CD14-positive monocyte (primary cell): ENCODE measurements around the gene DBNDD1. TPM values are rescaled to one million over a fixed set of nuclear protein-coding genes. Genes with fewer than 3 reads are reported as not detected.

ENCODE experiments used
- DNase-seq, 3 donors: peaks; one replicate each; pipeline ENCODE4 v3.0.0-alpha.2; 2011 to 2022
- H2AFZ ChIP-seq: 2 replicates; pipeline ENCODE4 v1.6.0; 2012; ENCODE audit warnings: mild to moderate bottlenecking, low read depth, low read length, inconsistent platforms; ENCODE audit not compliant: insufficient read depth, poor library complexity, severe bottlenecking
- H3K27ac ChIP-seq, 2 donors: 1 replicate in 1 of 2; 2 replicates in 1 of 2; pipeline ENCODE4 v1.5.1; 2012 to 2013; ENCODE audit warnings: low read length in 2 of 2, control low read depth in 1 of 2, inconsistent platforms in 1 of 2, low read depth in 1 of 2, mild to moderate bottlenecking in 1 of 2
- H3K27me3 ChIP-seq, 2 donors: one replicate each; pipeline versions ENCODE4 v1.6.0 to v1.6.1; 2011 to 2013; ENCODE audit warnings: low read length in 2 of 2; ENCODE audit not compliant: control insufficient read depth in 2 of 2, insufficient read depth in 2 of 2
- H3K36me3 ChIP-seq, 2 donors: replicated peaks in 1 of 2; 1 replicate in 1 of 2; 2 replicates in 1 of 2; pipeline versions ENCODE4 v1.5.1 to v1.6.1; 2012 to 2013; ENCODE audit warnings: low read length in 2 of 2, control low read depth in 1 of 2, inconsistent platforms in 1 of 2, mild to moderate bottlenecking in 1 of 2; ENCODE audit not compliant: insufficient read depth in 2 of 2, control insufficient read depth in 1 of 2
- H3K4me1 ChIP-seq, 2 donors: 1 replicate in 1 of 2; 2 replicates in 1 of 2; pipeline versions ENCODE4 v1.5.1 to v1.6.1; 2012 to 2013; ENCODE audit warnings: low read length in 2 of 2, control low read depth in 1 of 2, inconsistent platforms in 1 of 2, mild to moderate bottlenecking in 1 of 2, moderate library complexity in 1 of 2; ENCODE audit not compliant: insufficient read depth in 2 of 2, control insufficient read depth in 1 of 2
- H3K4me2 ChIP-seq: replicated peaks from 2 replicates; pipeline ENCODE3; 2012; ENCODE audit warnings: low read length, moderate library complexity, mild to moderate bottlenecking; ENCODE audit not compliant: poor library complexity, severe bottlenecking; ENCODE audit errors: extremely low read depth
- H3K4me3 ChIP-seq, 3 experiments: fragments of 200-600 bp in 1 of 3; sonication (generic) in 1 of 3; replicated peaks in 1 of 3; 1 replicate in 2 of 3; 2 replicates in 1 of 3; pipeline ENCODE4 v1.5.1; 2011 to 2013; ENCODE audit warnings: low read length in 3 of 3, mild to moderate bottlenecking in 3 of 3, control low read depth in 2 of 3, low read depth in 2 of 3, inconsistent platforms in 1 of 3, moderate library complexity in 1 of 3
- H3K79me2 ChIP-seq: 2 replicates; pipeline ENCODE4 v1.6.0; 2012; ENCODE audit warnings: mild to moderate bottlenecking, control low read depth, inconsistent platforms, low read length, moderate library complexity; ENCODE audit not compliant: insufficient read depth
- H3K9ac ChIP-seq: 2 replicates; pipeline ENCODE4 v1.6.0; 2017; ENCODE audit warnings: low read length, mild to moderate bottlenecking; ENCODE audit not compliant: insufficient read depth, poor library complexity, severe bottlenecking
- H3K9me3 ChIP-seq, 2 donors: replicated peaks in 1 of 2; 1 replicate in 1 of 2; 2 replicates in 1 of 2; pipeline versions ENCODE4 v1.5.1 to v1.6.1; 2012 to 2013; ENCODE audit warnings: low read length in 2 of 2, control low read depth in 1 of 2; ENCODE audit not compliant: control insufficient read depth in 1 of 2, insufficient read depth in 1 of 2
- H4K20me1 ChIP-seq: 2 replicates; pipeline ENCODE4 v1.6.0; 2012; ENCODE audit warnings: mild to moderate bottlenecking, low read length, control low read depth, moderate library complexity; ENCODE audit not compliant: insufficient read depth
- H3K27ac Mint-ChIP-seq, 7 donors: one replicate each; pipeline ENCODE4 v1.8.0; 2020; ENCODE audit warnings: mild to moderate bottlenecking in 7 of 7, mixed read lengths in 7 of 7, moderate library complexity in 6 of 7, inconsistent platforms in 2 of 7
- H3K27me3 Mint-ChIP-seq, 3 donors: one replicate each; pipeline ENCODE4 v1.8.0; 2021 to 2022; ENCODE audit warnings: low read depth in 3 of 3, mild to moderate bottlenecking in 3 of 3, mixed read lengths in 3 of 3, moderate library complexity in 3 of 3, inconsistent platforms in 1 of 3
- H3K36me3 Mint-ChIP-seq, 2 donors: one replicate each; pipeline ENCODE4 v1.8.0; 2020; ENCODE audit warnings: mixed read lengths in 2 of 2, inconsistent platforms in 1 of 2, mild to moderate bottlenecking in 1 of 2
- H3K4me1 Mint-ChIP-seq: one replicate; pipeline ENCODE4 v1.8.0; 2020; ENCODE audit warnings: mild to moderate bottlenecking, mixed read lengths
- H3K4me3 Mint-ChIP-seq, 2 donors: one replicate each; pipeline ENCODE4 v1.8.0; 2020; ENCODE audit warnings: mild to moderate bottlenecking in 2 of 2, mixed read lengths in 2 of 2, moderate library complexity in 1 of 2
- H3K9me3 Mint-ChIP-seq, 7 donors: one replicate each; pipeline ENCODE4 v1.8.0; 2020 to 2022; ENCODE audit warnings: mixed read lengths in 7 of 7, mild to moderate bottlenecking in 6 of 7, moderate library complexity in 6 of 7, inconsistent platforms in 2 of 7
- whole genome bisulfite sequencing: methylation state at CpG from one replicate; pipeline ENCODE4 v1.1.5; 2013; ENCODE audit warnings: missing lambda C conversion rate; ENCODE audit not compliant: insufficient coverage; 5-methylcytosine and 5-hydroxymethylcytosine counted together
- intact Hi-C, 2 donors: fragments of 100-400 bp; cut with micrococcal nuclease; formaldehyde crosslinking; loops; one replicate each; pipeline versions ENCODE4 v1.15.0 to v1.15.1; 2023
- polyA plus RNA-seq, 3 donors: library from polyadenylated mRNA; depleted of rRNA in 1 of 3; unstranded in 2 of 3; stranded (reverse) in 1 of 3; fragments of 300-500 nt in 2 of 3; fragments of >200 nt in 1 of 3; fragmentation: Illumina TruSeq in 2 of 3; gene quantifications; 1 replicate in 2 of 3; 2 replicates in 1 of 3; pipeline ENCODE4 v1.2.3, GENCODE V29; 2012 to 2021
- TF ChIP-seq, protein P1 (sequence below): fragments of 200-600 bp; IDR thresholded peaks from one replicate; pipeline ENCODE4 v1.8.0; 2022; ENCODE audit warnings: antibody characterized with exemption, mild to moderate bottlenecking

The DBNDD1 gene
- polyA plus RNA-seq, 3 donors, result 0.07 TPM; not detected in 2

DNA sequence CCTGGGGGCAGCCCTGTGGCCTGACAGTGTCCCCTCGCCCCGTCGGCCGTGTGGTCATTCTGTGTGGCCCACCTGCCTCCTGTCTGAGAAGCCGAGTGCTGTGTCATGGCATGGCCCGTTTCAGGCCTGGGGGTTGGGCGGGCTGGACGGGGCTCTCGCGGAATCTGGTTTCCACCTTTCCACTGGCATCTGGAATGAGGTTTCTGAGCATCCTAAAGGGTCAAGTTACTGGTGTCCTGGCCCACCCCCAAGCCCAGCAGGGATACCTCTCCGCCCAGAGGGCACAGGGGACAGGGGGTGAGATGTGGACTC, 7.8 kb downstream of the DBNDD1 start:
- H3K4me1 ChIP-seq, result peaks cover 4 to 7% of the 10 kb centered on the region in 2 donors
- no peak overlapping the region for H3K4me3 ChIP-seq
- DNase-seq, result no peak
- H3K9ac ChIP-seq, result no peak overlapping the region
- Mint-ChIP-seq H3K9me3 (no peaks in the 10 kb centered on the region), H3K4me1 (peaks cover 8% of the 10 kb centered on the region), H3K4me3 (no peak overlapping the region), H3K27ac (no peak overlapping the region), H3K36me3 (no peaks in the 10 kb centered on the region), H3K27me3 (peaks cover 29 to 46% (median 30%) of the 10 kb centered on the region in 3 donors)
- H2AFZ ChIP-seq, result no peak overlapping the region
- no peaks in the 10 kb centered on the region for H3K9me3 ChIP-seq
- H3K4me2 ChIP-seq, result no peak overlapping the region
- no peaks in the 10 kb centered on the region for H3K36me3 ChIP-seq
- WGBS, result 74% methylated on average over 8 of the region's 11 CpGs
- intact Hi-C loops, result no loop called here
- H3K79me2 ChIP-seq, result no peaks in the 10 kb centered on the region
- H3K27ac ChIP-seq, result no peak overlapping the region
- TF ChIP-seq, protein P1, sequence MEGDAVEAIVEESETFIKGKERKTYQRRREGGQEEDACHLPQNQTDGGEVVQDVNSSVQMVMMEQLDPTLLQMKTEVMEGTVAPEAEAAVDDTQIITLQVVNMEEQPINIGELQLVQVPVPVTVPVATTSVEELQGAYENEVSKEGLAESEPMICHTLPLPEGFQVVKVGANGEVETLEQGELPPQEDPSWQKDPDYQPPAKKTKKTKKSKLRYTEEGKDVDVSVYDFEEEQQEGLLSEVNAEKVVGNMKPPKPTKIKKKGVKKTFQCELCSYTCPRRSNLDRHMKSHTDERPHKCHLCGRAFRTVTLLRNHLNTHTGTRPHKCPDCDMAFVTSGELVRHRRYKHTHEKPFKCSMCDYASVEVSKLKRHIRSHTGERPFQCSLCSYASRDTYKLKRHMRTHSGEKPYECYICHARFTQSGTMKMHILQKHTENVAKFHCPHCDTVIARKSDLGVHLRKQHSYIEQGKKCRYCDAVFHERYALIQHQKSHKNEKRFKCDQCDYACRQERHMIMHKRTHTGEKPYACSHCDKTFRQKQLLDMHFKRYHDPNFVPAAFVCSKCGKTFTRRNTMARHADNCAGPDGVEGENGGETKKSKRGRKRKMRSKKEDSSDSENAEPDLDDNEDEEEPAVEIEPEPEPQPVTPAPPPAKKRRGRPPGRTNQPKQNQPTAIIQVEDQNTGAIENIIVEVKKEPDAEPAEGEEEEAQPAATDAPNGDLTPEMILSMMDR, result no peak
- no peaks in the 10 kb centered on the region for H4K20me1 ChIP-seq
- peaks cover 0 to 9% of the 10 kb centered on the region in 2 donors for H3K27me3 ChIP-seq

DNA sequence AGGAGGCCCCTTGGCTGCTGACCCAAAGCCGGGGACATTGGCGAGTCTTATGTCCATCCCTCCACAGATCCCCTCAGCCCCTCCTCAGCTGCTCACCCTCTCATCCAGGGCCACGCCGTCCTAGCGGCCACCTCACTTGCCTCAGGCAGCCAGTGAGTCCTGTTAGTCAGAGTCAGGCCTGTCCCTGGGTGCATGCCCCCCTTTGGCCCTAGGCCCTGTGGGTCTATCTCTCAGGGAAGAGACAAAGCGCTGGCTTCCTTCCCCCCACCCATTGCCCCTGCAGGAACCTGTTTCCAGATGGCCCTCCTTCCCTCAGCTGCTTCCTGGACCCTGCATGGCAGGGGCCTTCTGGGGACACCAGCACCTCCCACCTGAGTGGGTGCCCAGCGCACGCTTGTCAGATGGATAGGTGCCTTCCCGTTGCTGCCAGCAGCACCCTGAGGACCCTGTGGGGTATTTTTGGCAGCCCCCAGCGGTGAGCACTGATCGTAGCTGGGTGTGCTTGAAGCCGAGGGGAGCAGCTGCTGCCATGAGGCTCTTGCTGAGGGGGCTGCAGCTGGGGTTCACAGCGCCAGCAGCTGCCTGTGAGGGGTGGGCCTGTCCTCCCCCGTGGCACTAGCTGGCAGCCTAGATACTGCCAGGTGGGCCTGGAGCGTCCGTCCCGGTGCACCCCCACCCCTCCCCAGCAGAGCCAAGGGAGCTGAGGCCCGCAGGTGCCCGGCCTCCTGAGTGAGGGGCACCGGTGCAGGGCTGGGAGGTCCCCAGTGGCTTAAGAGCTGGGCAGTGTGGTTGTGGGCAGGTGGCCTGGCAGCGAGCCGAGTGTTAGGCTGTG, 8.4 kb downstream of the DBNDD1 start:
- Mint-ChIP-seq H3K9me3 (no peaks in the 10 kb centered on the region), H3K27ac (no peak overlapping the region), H3K4me3 (no peak overlapping the region), H3K4me1 (peaks cover 8% of the 10 kb centered on the region), H3K36me3 (no peaks in the 10 kb centered on the region), H3K27me3 (peaks cover 29 to 43% (median 29%) of the 10 kb centered on the region in 3 donors)
- Histone ChIP-seq H2AFZ (no peak overlapping the region), H3K79me2 (no peaks in the 10 kb centered on the region), H3K27ac (no peak overlapping the region), H3K4me1 (peaks cover 4 to 7% of the 10 kb centered on the region in 2 donors), H3K9me3 (no peaks in the 10 kb centered on the region), H3K9ac (no peak overlapping the region), H3K36me3 (no peaks in the 10 kb centered on the region), H3K4me3 (no peak overlapping the region), H4K20me1 (no peaks in the 10 kb centered on the region), H3K27me3 (peaks cover 0 to 7% of the 10 kb centered on the region in 2 donors), H3K4me2 (no peak overlapping the region)
- TF ChIP-seq, protein P1, result no peak
- 56% methylated on average over 16 of the region's 22 CpGs for WGBS
- intact Hi-C loops, result no loop called here
- no peak for DNase-seq
